Astrocyte of the cerebellum (primary cell): Measurements from ENCODE around the gene TAF1D.
A peak's percentile ranks its signal among the peaks of the same experiment; 100 is the strongest.
"Not testable (repeated sequence)": the region's sequence is repeated elsewhere in the genome, so short reads cannot be mapped to it uniquely, and the experiment has no call there.

ENCODE experiments used
- DNase-seq: peaks from one replicate; pipeline ENCODE4 v3.0.0-alpha.2; 2011; ENCODE audit warnings: low read depth
- H3K4me3 ChIP-seq: 2 replicates; pipeline ENCODE4 v1.5.1; 2011; ENCODE audit warnings: mild to moderate bottlenecking, low read depth, low read length, moderate library complexity
- in situ Hi-C: cut with HindIII; loops from 2 replicates; pipeline ENCODE4 v1.10.0; 2017; ENCODE audit warnings: low sequenced_read_pairs
- TF ChIP-seq, protein P1 (sequence below): IDR thresholded peaks from 2 replicates; pipeline ENCODE4 v1.5.1; 2012; ENCODE audit warnings: low read length, low read depth, moderate library complexity, mild to moderate bottlenecking; ENCODE audit errors: missing control alignments

TAF1D gene

DNA sequence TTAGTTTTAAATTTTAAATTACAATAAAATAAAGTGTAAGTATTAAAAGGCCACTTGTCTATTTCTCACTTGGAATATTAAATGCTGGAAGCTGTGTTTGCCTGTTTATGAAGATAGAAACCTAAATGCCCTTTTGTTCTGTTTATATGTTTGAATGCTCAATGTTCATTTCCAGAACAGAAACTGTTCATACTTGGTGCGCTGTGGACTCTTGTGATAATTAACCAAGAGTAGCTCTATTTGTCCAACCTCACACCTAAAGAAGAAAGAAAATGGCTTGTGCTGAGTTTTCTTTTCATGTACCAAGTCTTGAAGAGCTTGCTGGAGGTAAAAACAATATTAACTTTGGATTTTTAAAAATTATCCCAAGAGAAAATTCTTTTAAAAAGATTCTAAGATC, 5.8 kb upstream of the TAF1D start:
- TF ChIP-seq, protein P1, sequence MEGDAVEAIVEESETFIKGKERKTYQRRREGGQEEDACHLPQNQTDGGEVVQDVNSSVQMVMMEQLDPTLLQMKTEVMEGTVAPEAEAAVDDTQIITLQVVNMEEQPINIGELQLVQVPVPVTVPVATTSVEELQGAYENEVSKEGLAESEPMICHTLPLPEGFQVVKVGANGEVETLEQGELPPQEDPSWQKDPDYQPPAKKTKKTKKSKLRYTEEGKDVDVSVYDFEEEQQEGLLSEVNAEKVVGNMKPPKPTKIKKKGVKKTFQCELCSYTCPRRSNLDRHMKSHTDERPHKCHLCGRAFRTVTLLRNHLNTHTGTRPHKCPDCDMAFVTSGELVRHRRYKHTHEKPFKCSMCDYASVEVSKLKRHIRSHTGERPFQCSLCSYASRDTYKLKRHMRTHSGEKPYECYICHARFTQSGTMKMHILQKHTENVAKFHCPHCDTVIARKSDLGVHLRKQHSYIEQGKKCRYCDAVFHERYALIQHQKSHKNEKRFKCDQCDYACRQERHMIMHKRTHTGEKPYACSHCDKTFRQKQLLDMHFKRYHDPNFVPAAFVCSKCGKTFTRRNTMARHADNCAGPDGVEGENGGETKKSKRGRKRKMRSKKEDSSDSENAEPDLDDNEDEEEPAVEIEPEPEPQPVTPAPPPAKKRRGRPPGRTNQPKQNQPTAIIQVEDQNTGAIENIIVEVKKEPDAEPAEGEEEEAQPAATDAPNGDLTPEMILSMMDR: no peak
- DNase-seq: no peak
- in situ Hi-C loops: no loop called here
- H3K4me3 ChIP-seq: no peak overlapping the region

DNA sequence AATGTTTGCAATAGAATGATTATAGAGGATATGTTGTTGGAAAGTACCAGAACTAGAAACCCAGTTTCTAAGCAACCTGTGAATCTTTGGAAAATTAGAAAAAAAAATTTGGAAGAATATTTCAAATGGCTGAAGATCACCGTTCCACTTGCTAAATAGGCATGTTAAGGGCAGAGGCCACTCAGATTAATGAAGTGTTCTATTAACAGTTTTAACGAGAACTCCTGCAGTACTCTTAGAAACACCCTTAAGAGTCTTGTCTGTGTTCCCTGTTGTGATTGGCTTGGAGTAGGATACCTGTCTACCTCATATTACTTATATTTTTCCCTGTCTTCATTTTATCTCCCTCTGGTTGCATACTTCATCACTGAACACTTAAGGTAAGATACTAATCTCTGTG, 4.8 kb upstream of the TAF1D start:
- TF ChIP-seq, protein P1: no peak
- no peak overlapping the region for H3K4me3 ChIP-seq
- in situ Hi-C loops: no loop called here
- DNase-seq: no peak

DNA sequence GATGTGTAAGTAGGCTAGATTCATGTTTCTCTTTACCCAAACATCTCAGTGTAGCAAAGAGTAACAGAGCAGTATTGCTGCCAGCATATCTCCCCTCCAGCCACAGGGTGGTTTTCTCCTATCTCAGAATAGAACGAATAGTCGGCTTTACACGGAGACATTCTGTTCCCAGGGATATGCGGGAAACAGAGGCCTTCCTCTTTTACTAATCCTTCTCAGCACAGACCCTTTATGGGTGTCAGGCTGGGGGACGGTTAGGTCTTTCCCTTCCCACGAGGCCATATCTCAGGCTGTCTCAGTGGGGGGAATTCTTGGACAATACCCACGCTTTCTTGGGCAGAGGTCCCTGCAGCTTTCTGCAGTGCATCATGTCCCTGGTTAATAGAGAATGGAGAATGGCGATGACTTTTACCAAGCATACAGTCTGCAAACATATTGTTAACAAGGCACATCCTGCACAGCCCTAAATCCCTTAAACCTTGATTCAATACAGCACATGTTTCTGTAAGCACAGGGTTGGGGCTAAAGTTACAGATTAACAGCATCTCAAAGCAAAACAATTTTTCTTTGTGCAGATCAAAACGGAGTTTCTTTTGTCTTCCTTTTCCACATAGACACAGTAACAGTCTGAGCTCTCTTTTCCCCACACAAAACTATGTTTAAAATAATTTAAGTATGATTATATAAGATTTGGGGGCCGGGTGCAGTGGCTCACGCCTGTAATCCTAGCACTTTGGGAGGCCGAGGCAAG, 3.9 kb upstream of the TAF1D start:
- in situ Hi-C loops, H3K4me3 ChIP-seq, DNase-seq: not testable (repeated sequence)

DNA sequence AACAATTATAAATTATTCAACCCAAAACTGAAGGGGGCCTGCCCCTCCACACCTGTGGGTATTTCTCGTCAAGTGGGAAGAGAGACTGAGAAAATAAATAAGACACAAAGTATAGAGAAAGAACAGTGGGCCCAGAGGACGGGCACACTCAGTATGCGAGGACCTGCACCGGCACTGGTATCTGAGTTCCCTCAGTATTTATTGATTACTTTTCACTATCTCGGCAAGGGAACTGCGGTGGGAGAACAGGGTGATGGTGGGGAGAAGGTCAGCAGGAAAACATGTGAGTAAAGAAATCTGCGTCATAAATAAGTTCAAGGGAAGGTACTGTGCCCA, 3.3 kb upstream of the TAF1D start:
- no peak for DNase-seq
- TF ChIP-seq, protein P1: no peak
- in situ Hi-C loops: no loop called here
- no peak overlapping the region for H3K4me3 ChIP-seq

DNA sequence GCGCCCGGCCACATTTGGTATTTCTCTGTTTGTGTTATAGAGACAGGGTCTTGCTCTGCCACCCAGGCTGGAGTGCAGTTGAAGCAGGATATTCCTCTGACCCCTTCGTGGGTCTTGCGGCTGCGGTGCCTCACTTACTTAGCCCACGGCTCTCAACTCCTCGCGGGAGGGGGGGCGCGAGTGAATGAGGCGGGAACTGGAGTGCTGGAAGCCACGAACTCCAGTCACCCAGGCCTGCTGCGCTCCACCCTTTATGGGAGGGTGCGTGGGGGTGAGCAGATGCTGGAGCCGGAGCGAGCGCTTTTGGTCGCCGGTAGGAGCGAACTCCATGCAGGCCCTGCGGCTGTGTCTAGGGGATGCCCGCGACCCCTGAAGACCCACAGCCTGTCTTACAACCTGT, 2.0 kb upstream of the TAF1D start:
- DNase-seq: no peak
- in situ Hi-C loops: no loop called here
- TF ChIP-seq, protein P1: no peak
- no peak overlapping the region for H3K4me3 ChIP-seq

DNA sequence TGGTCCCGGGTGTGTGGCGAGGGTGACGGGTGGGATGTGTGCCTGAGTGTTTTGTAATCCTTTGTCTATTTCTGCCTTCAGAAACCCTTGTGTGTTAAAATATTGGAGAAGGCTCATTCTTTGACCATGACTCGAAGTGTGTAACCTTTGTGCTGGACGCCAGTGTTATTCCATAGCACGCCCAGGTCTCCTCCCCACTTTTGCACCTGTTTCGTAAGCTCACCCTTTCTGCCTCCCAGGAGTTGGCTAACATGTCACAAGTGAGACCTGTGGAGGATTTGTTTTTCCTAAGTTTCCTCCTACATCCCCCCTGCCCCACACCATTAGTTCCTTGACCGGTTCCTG, 559 bp upstream of the TAF1D start:
- in situ Hi-C loops: no loop called here
- TF ChIP-seq, protein P1: no peak
- H3K4me3 ChIP-seq: peak overlapping the region; percentile 94
- DNase-seq: no peak

DNA sequence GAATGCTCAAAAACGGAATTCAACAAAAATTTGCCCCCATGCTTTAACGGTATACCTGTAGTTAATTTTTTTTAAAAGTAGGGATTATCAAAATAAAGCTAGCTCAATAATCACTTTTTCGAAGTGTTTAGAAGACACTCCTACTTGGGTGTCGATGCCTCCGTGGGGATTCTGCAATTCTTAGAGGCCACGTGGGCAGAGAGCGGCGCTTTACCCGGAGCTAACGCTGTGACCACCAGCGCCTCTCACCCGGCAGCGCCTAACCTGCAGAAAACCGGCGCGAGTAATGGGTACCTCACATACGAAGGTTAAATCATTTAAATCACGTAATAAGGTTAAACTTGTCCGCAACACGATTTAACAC, 583 bp downstream of the TAF1D start:
- TF ChIP-seq, protein P1: no peak
- in situ Hi-C loops: no loop called here
- DNase-seq: peak; percentile 33
- peak overlapping the region; percentile 94 for H3K4me3 ChIP-seq
